Vagina (tissue), 2 donors: ENCODE data around the gene NAP1L4.

Source experiments
- POLR2A ChIP-seq, 2 donors: fragments of 450-650 bp; IDR thresholded peaks; one replicate each; pipeline ENCODE4 v1.6.1; 2017; ENCODE audit warnings: antibody characterized with exemption in 2 of 2, mild to moderate bottlenecking in 2 of 2, moderate library complexity in 2 of 2
- TF ChIP-seq, protein P1 (sequence below), 3 experiments: fragments of 450-650 bp in 2 of 3; fragments of 200-600 bp in 1 of 3; sonication (generic) in 1 of 3; IDR thresholded peaks; one replicate each; pipeline ENCODE4 v1.5.1; 2017 to 2019; ENCODE audit warnings: antibody characterized with exemption in 3 of 3, mild to moderate bottlenecking in 2 of 3, moderate library complexity in 2 of 3

DNA sequence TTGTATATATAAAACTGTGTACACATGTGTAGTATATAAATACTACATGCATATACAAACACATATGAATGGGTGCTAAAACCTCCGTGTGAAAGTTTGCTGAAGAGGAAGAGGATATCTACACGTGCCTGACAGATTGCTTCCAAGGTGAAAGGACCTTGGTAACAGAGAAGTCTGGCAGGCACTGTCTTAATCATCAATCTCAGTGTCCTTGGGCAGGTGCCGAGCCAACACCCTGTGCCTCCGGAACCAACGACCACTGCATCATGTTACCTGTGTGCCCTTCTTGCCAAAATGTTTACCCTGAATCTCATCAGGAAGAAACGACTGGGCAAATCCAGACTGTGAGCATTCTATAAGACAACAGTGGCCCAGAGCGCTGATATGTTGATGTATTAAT lies 15.0 kb downstream of the NAP1L4 start:
- TF ChIP-seq POLR2A (IDR thresholded peaks at IDR 0.05), result no peak
- TF ChIP-seq, protein P1, sequence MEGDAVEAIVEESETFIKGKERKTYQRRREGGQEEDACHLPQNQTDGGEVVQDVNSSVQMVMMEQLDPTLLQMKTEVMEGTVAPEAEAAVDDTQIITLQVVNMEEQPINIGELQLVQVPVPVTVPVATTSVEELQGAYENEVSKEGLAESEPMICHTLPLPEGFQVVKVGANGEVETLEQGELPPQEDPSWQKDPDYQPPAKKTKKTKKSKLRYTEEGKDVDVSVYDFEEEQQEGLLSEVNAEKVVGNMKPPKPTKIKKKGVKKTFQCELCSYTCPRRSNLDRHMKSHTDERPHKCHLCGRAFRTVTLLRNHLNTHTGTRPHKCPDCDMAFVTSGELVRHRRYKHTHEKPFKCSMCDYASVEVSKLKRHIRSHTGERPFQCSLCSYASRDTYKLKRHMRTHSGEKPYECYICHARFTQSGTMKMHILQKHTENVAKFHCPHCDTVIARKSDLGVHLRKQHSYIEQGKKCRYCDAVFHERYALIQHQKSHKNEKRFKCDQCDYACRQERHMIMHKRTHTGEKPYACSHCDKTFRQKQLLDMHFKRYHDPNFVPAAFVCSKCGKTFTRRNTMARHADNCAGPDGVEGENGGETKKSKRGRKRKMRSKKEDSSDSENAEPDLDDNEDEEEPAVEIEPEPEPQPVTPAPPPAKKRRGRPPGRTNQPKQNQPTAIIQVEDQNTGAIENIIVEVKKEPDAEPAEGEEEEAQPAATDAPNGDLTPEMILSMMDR (IDR thresholded peaks at IDR 0.05), result no peak
